Measurements from ENCODE around the gene OR6Y1.

OR6Y1 gene, protein sequence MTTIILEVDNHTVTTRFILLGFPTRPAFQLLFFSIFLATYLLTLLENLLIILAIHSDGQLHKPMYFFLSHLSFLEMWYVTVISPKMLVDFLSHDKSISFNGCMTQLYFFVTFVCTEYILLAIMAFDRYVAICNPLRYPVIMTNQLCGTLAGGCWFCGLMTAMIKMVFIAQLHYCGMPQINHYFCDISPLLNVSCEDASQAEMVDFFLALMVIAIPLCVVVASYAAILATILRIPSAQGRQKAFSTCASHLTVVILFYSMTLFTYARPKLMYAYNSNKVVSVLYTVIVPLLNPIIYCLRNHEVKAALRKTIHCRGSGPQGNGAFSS

DNA sequence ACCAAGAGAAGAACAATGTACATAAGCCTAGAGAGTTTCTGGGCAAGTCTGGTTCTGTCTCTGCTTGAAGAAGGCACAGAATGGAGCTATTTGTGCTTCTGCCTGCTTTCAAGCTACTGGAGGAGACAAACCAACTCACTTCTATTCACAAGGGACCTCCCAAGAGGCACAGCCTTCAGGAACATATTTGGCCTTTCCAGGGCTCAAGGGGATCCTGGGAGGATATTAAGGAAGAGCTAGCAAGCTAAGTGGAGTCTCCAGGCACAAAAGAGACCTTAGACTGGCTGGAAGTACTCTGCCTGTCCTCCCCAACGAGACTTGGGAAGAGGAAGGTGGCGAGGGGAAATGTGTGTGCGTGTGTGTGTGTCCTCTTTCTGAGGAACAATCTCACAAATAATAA is at the start of gene OR6Y1:
OR6Y1 (minus strand) TSS at position 54 of the 400 bp plus-strand sequence. CDS start 6,300 bp downstream, outside the sequence.
- no peaks in the 10 kb centered on the region for H3K36me3 ChIP-seq
- no peak for TF ChIP-seq CTCF (IDR thresholded peaks at IDR 0.05; ENCODE audit: low read depth, low read length)
- no peak for DNase-seq

DNA sequence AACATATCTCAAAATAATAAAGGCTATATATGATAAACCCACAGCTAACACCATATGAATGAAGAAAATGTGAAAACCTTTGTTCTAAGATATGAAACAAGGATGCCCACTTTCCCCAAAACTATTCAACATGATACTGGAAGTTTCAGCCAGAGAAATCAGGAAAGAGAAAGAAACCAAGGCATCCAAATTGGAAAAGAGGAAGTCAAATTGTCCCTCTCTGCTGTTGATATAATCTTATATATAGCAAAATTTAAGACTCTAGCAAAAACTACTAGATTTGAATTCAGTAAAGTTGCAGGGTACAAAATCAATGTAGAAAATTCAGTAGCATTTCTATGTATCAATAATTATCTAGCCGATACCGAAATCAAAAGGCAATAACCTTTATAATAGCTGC is 46.5 kb upstream of the OR6Y1 start:
- H3K36me3 ChIP-seq = no peaks in the 10 kb centered on the region
- DNase-seq = no peak
- H3K4me3 ChIP-seq (ENCODE audit: low read depth, low read length) = no peak overlapping the region
- H3K27me3 ChIP-seq (ENCODE audit: insufficient read depth, low read depth, severe bottlenecking) = peaks cover 31% of the 10 kb centered on the region
- TF ChIP-seq CTCF (IDR thresholded peaks at IDR 0.05; ENCODE audit: low read depth, low read length) = no peak
- no peaks in the 10 kb centered on the region for H3K9me3 ChIP-seq (ENCODE audit: severe bottlenecking)
- H3K27ac ChIP-seq = no peak overlapping the region

More for the DNA sequence above, at the start of gene OR6Y1:
- H3K4me3 ChIP-seq (ENCODE audit: low read depth, low read length) = no peak within 1 kb of the TSS
- peaks cover 94% of the 10 kb centered on the region for H3K27me3 ChIP-seq (ENCODE audit: insufficient read depth, low read depth, severe bottlenecking)
- H3K9me3 ChIP-seq (ENCODE audit: severe bottlenecking) = no peaks in the 10 kb centered on the region
- H3K27ac ChIP-seq = no peak within 1 kb of the TSS

DNA sequence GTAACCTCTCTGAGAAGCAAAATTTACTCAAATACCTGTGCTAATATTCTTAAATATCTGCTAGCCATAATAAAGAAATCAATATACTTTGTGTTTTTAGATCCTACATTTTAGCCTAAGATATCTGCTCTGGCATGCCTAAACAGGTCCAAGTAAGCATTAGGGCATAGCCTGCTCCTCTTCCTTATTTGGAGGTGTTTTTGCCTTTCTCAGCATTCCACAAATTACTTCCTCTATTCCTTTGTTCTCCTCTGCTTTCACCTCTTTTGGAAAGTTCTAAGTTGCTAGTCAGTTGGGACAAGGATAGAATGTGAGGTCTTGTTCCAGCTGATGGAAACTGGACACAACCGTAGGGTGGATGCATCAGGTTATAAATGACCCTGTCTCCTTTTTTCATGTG is 32.7 kb upstream of the OR6Y1 start:
- TF ChIP-seq CTCF (IDR thresholded peaks at IDR 0.05; ENCODE audit: low read depth, low read length) = no peak
- Histone ChIP-seq H3K27me3 (ENCODE audit: insufficient read depth, low read depth, severe bottlenecking) (peaks cover 10% of the 10 kb centered on the region), H3K4me3 (ENCODE audit: low read depth, low read length) (no peak overlapping the region), H3K9me3 (ENCODE audit: severe bottlenecking) (peaks cover 4% of the 10 kb centered on the region), H3K36me3 (no peaks in the 10 kb centered on the region), H3K27ac (no peak overlapping the region)
- no peak for DNase-seq

- no peak for TF ChIP-seq CTCF (IDR thresholded peaks at IDR 0.05; ENCODE audit: low read depth, low read length)
- H3K9me3 ChIP-seq (ENCODE audit: severe bottlenecking) = peaks cover 4% of the 10 kb centered on the region
Observed at GRCh38 chr1:158583962-158584361, 29.8 kb upstream of the OR6Y1 start.

GRCh38 chr1:158579733-158580132 is 25.5 kb upstream of the OR6Y1 start, which contains the start of gene OR10X1:
TSS of gene OR10X1 (minus strand) at chr1:158579899. CDS start at chr1:158579899, 0 bp downstream.
- no peak for TF ChIP-seq CTCF (IDR thresholded peaks at IDR 0.05; ENCODE audit: low read depth, low read length)
- Histone ChIP-seq H3K27me3 (ENCODE audit: insufficient read depth, low read depth, severe bottlenecking) (peaks cover 60% of the 10 kb centered on the region), H3K36me3 (no peaks in the 10 kb centered on the region), H3K9me3 (ENCODE audit: severe bottlenecking) (no peaks in the 10 kb centered on the region), H3K4me3 (ENCODE audit: low read depth, low read length) (no peak within 1 kb of the TSS), H3K27ac (no peak within 1 kb of the TSS)
- no peak for DNase-seq

More at GRCh38 chr1:158583962-158584361, 29.8 kb upstream of the OR6Y1 start:
- no peak overlapping the region for H3K27ac ChIP-seq
- H3K36me3 ChIP-seq = no peaks in the 10 kb centered on the region
- peaks cover 23% of the 10 kb centered on the region for H3K27me3 ChIP-seq (ENCODE audit: insufficient read depth, low read depth, severe bottlenecking)
- no peak for DNase-seq
- H3K4me3 ChIP-seq (ENCODE audit: low read depth, low read length) = no peak overlapping the region

Data from WERI-Rb-1 (cell line).